HCT116 (cell line): ENCODE data around the gene TP53RK. TPM values are rescaled to one million over a fixed set of nuclear protein-coding genes. Genes with fewer than 3 reads are reported as not detected.

Experiments
- ATAC-seq: fragments of 200-7000 bp; cut with Tn5 transposase; 2 replicates; pipeline ENCODE4 v1.9.1; 2020; ENCODE audit warnings: mild to moderate bottlenecking, moderate library complexity
- BruUV-seq: library from RNA; stranded (reverse); fragments of 400-500 nt; replicated peaks from 2 replicates; lab custom pipeline; 2021; lab: Mats Ljungman, UMichigan
- CTCF ChIA-PET: fragments of 300-600 bp; sonication (Branson Sonifier 250); formaldehyde crosslinking; loops from one replicate; lab custom pipeline; 2021; ENCODE audit warnings: antibody characterized with exemption; lab: Charles Lee
- POLR2A ChIA-PET: fragments of 300-600, 350-600 bp; sonication (Branson Sonifier 250); formaldehyde crosslinking; loops from one replicate; lab custom pipeline; 2021; ENCODE audit warnings: antibody characterized with exemption; lab: Charles Lee
- RAD21 ChIA-PET, 2 experiments: fragments of 300-600 bp; sonication (Branson Sonifier 250); formaldehyde crosslinking; loops; one replicate each; lab custom pipeline; 2023; ENCODE audit warnings: low total read pairs in 2 of 2; ENCODE audit not compliant: uncharacterized antibody in 2 of 2, unreplicated experiment in 2 of 2, low non-redundant PET in 1 of 2; lab: Charles Lee
- DNase-seq: peaks from one replicate; pipeline ENCODE4 v3.0.0-alpha.2; 2010; ENCODE audit warnings: low read depth, low spot score
- H2AFZ ChIP-seq: fragments of 200-600 bp; shearing (Covaris generic), sonication (generic); 2 replicates; pipeline ENCODE4 v1.6.1; 2017; ENCODE audit warnings: low read depth, mixed run types, mixed read lengths, antibody characterized with exemption, low read length; ENCODE audit not compliant: poor library complexity, severe bottlenecking
- H3K27ac ChIP-seq: 2 replicates; pipeline ENCODE4 v1.5.1; 2012; ENCODE audit warnings: low read depth, low read length
- H3K27me3 ChIP-seq: fragments of 200-600 bp; sonication (generic); 2 replicates; pipeline ENCODE4 v1.6.1; 2016; ENCODE audit warnings: mixed run types, low read length, mixed read lengths; ENCODE audit not compliant: insufficient read depth
- H3K36me3 ChIP-seq, 2 experiments: fragments of 200-500 bp in 1 of 2; fragments of 200-600 bp in 1 of 2; sonication (Bioruptor generic) in 1 of 2; sonication (generic) in 1 of 2; 2 replicates each; pipeline versions ENCODE4 v1.5.1 to v1.6.1; 2014 to 2016; ENCODE audit warnings: low read length in 2 of 2, inconsistent platforms in 1 of 2, mixed read lengths in 1 of 2, mixed run types in 1 of 2; ENCODE audit not compliant: insufficient read depth in 2 of 2, control insufficient read depth in 1 of 2
- H3K4me1 ChIP-seq, 2 experiments: fragments of 200-600 bp in 1 of 2; sonication (generic) in 1 of 2; 2 replicates each; pipeline versions ENCODE4 v1.5.1 to v1.6.1; 2012 to 2017; ENCODE audit warnings: low read length in 2 of 2, inconsistent platforms in 1 of 2, mild to moderate bottlenecking in 1 of 2, mixed read lengths in 1 of 2, mixed run types in 1 of 2, moderate library complexity in 1 of 2; ENCODE audit not compliant: insufficient read depth in 2 of 2, control insufficient read depth in 1 of 2
- H3K4me2 ChIP-seq: fragments of 200-600 bp; sonication (generic); 2 replicates; pipeline ENCODE4 v1.6.1; 2017; ENCODE audit warnings: mixed run types, low read length, mixed read lengths
- H3K4me3 ChIP-seq, 2 experiments: fragments of 200-600 bp in 1 of 2; sonication (generic) in 1 of 2; replicated peaks in 1 of 2; 2 replicates each; pipeline ENCODE4 v1.5.1; 2011 to 2016; ENCODE audit warnings: low read length in 2 of 2, control low read depth in 1 of 2, low read depth in 1 of 2, mild to moderate bottlenecking in 1 of 2, mixed read lengths in 1 of 2, mixed run types in 1 of 2
- H3K79me2 ChIP-seq: fragments of 200-600 bp; sonication (generic); 2 replicates; pipeline ENCODE4 v1.6.1; 2017; ENCODE audit warnings: mild to moderate bottlenecking, mixed run types, low read length, moderate library complexity, mixed read lengths; ENCODE audit not compliant: insufficient read depth
- H3K9ac ChIP-seq: fragments of 200-600 bp; sonication (generic); 2 replicates; pipeline ENCODE4 v1.6.1; 2016; ENCODE audit warnings: low read length, mixed read lengths
- H3K9me2 ChIP-seq: fragments of 200-600 bp; sonication (generic), shearing (Covaris generic); 2 replicates; pipeline ENCODE4 v1.6.1; 2017; ENCODE audit warnings: mixed run types, mild to moderate bottlenecking, moderate library complexity; ENCODE audit not compliant: insufficient read depth
- H3K9me3 ChIP-seq, 2 experiments: fragments of 200-500 bp in 1 of 2; fragments of 200-600 bp in 1 of 2; sonication (Bioruptor generic) in 1 of 2; sonication (generic) in 1 of 2; 2 replicates each; pipeline ENCODE4 v1.6.1; 2014 to 2017; ENCODE audit warnings: low read length in 2 of 2, mixed read lengths in 2 of 2, inconsistent platforms in 1 of 2, low read depth in 1 of 2, mild to moderate bottlenecking in 1 of 2, mixed run types in 1 of 2, moderate library complexity in 1 of 2; ENCODE audit not compliant: control insufficient read depth in 1 of 2, insufficient read depth in 1 of 2
- H4K20me1 ChIP-seq: fragments of 200-600 bp; sonication (generic), shearing (Covaris generic); 2 replicates; pipeline ENCODE4 v1.6.1; 2017; ENCODE audit warnings: mixed run types, mild to moderate bottlenecking, moderate library complexity; ENCODE audit not compliant: insufficient read depth
- CEBPB ChIP-seq: IDR thresholded peaks from 2 replicates; pipeline ENCODE4 v1.6.1; 2012; ENCODE audit warnings: low read depth
- EGR1 ChIP-seq: IDR thresholded peaks from 2 replicates; pipeline ENCODE4 v1.6.1; 2012; ENCODE audit warnings: low read depth
- ELF1 ChIP-seq: IDR thresholded peaks from 2 replicates; pipeline ENCODE4 v1.6.1; 2012; ENCODE audit warnings: low read depth, borderline replicate concordance
- EZH2phosphoT487 ChIP-seq: fragments of 200-600 bp; IDR thresholded peaks from 2 replicates; pipeline ENCODE4 v1.6.1; 2018; ENCODE audit warnings: antibody characterized with exemption, borderline replicate concordance
- FOSL1 ChIP-seq: IDR thresholded peaks from 2 replicates; pipeline ENCODE4 v1.6.1; 2012; ENCODE audit warnings: low read depth
- JUND ChIP-seq: IDR thresholded peaks from 2 replicates; pipeline ENCODE4 v1.6.1; 2012
- POLR2A ChIP-seq: IDR thresholded peaks from 2 replicates; pipeline ENCODE4 v1.7.0; 2011; ENCODE audit warnings: borderline replicate concordance; ENCODE audit not compliant: insufficient read depth, insufficient read length; ENCODE audit errors: extremely low read depth
- POLR2AphosphoS5 ChIP-seq: IDR thresholded peaks from 2 replicates; pipeline ENCODE4 v1.6.1; 2011; ENCODE audit warnings: mild to moderate bottlenecking, low read depth, low read length, moderate library complexity
- RAD21 ChIP-seq: IDR thresholded peaks from 2 replicates; pipeline ENCODE4 v1.6.1; 2012; ENCODE audit warnings: low read depth, mild to moderate bottlenecking
- TCF7L2 ChIP-seq: IDR thresholded peaks from 2 replicates; pipeline ENCODE4 v1.7.0; 2011; ENCODE audit warnings: borderline replicate concordance, inconsistent platforms; ENCODE audit not compliant: insufficient read depth, insufficient read length; ENCODE audit errors: extremely low read depth
- YY1 ChIP-seq: IDR thresholded peaks from 2 replicates; pipeline ENCODE4 v1.6.1; 2011; ENCODE audit warnings: low read length, low read depth, moderate library complexity, mild to moderate bottlenecking; ENCODE audit not compliant: insufficient replicate concordance; ENCODE audit errors: extremely low read depth
- ZFX ChIP-seq: fragments of 450-650 bp; IDR thresholded peaks from 2 replicates; pipeline ENCODE4 v1.6.1; 2017
- intact Hi-C: fragments of 100-400 bp; cut with micrococcal nuclease; formaldehyde crosslinking; loops from 2 replicates; pipeline ENCODE4 v1.10.0; 2022
- total RNA-seq: library from RNA; stranded (reverse); gene quantifications from one replicate; pipeline ENCODE4 v1.2.1, GENCODE V29; 2021; ENCODE audit not compliant: unreplicated experiment
- TF ChIP-seq, protein P1 (sequence below): IDR thresholded peaks from 2 replicates; pipeline ENCODE4 v1.6.1; 2012

TP53RK gene
- total RNA-seq, 1 experiment from 2014 or later = 9.2 TPM

DNA sequence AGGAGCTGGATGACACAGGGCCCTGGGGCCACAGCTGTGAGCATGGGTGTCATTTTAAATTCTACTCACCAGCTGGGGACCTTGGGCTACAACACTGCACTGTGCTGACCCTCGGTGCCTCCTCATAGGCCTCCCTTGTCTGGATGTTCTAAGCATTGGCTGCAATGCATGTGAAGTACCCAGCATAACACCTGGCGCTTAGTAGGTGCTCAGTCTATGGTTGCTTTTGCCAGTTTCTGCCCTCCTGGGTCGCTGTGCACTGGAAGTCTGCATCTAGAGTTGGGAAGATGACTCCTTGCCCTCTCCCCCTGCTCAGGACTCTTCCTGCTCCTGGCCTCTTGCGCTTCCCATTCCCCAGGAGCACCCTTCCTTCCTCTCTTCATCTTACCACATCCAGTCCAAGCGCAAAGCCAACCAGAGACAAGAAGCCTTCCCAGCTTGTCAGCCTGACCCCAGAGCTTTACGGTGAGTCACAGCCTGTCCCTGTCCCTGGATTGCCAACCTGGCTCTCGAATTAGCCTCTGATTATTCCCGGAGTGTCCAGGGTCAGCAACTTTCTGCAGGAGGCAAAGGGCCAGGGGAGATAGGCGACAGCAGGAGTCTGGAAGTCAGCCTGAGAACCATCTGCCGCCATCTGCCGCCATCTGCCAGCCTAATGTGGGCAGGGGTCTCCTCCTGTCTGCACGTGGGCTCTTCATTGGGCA, 46.8 kb downstream of the TP53RK start:
- Histone ChIP-seq H3K79me2 (no peaks in the 10 kb centered on the region), H3K36me3 (no peaks in the 10 kb centered on the region), H2AFZ (no peak overlapping the region), H3K4me2 (no peak overlapping the region), H3K9ac (no peak overlapping the region), H3K4me3 (no peak overlapping the region), H3K27ac (no peak overlapping the region), H3K4me1 (no peaks in the 10 kb centered on the region), H4K20me1 (no peaks in the 10 kb centered on the region), H3K9me2 (no peaks in the 10 kb centered on the region), H3K27me3 (peaks cover 20% of the 10 kb centered on the region; the same call in 1 of the 2 replicates), H3K9me3 (no peaks in the 10 kb centered on the region)
- TF ChIP-seq YY1 (no peak), EGR1 (no peak), JUND (no peak), EZH2phosphoT487 (no peak), POLR2AphosphoS5 (no peak), POLR2A (no peak), FOSL1 (no peak), ELF1 (no peak), TCF7L2 (no peak), RAD21 (no peak), CEBPB (no peak), ZFX (no peak)
- TF ChIP-seq, protein P1, sequence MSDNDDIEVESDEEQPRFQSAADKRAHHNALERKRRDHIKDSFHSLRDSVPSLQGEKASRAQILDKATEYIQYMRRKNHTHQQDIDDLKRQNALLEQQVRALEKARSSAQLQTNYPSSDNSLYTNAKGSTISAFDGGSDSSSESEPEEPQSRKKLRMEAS = no peak
- no TSS peak for BruUV-seq
- intact Hi-C loops = no loop called here
- ATAC-seq (no peak), DNase-seq (no peak)
- POLR2A ChIA-PET = no interaction called here
- RAD21 ChIA-PET = no interaction called here
- CTCF ChIA-PET = no interaction called here
